Erythroblast (primary cell): ENCODE results near the gene ZC3H18.

Experiments
- GATA1 ChIP-seq: IDR thresholded peaks from 2 replicates; pipeline ENCODE4 v1.6.1; 2011; ENCODE audit warnings: low read depth, mild to moderate bottlenecking, control low read depth, low read length, moderate library complexity
- POLR2A ChIP-seq: IDR thresholded peaks from 2 replicates; pipeline ENCODE4 v1.6.1; 2011; ENCODE audit warnings: mild to moderate bottlenecking, low read length

DNA sequence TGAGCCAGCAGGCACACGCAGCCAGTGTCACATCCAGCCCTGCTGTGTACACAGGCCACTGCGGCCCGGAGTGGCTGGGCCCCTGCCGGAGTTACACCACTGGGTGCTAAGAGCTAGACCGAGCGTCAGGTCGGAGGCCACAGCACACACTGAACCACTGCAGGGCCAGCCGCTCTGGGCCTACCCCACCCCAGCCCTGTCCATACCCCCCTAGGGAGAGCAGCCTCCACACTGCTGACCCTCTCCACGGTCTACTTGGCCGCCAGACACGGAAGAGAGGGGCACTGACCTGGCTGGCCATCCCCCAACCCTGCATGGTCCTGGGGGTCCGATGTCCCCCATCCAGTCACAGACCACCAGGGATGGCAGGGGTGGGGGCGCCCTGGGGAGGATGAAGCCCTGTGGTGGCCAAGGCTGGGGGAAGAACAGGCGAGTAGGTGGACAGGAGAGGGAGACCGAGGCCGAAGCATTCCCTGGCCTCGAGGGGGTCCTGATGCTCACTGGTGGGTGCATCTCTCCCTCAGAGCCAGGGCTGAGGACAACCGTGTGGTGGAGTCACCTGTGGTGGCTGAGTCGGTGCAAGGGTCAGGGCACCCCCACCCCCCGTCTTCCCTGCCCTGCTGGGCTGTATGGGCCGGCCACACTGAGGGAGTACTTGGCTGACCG is 34.9 kb upstream of the ZC3H18 start:
- no peak for TF ChIP-seq POLR2A
- no peak for TF ChIP-seq GATA1
